ENCODE data around the gene IL5RA. TPM values are rescaled to one million over a fixed set of nuclear protein-coding genes. Genes with fewer than 3 reads are reported as not detected.

Gene IL5RA
- total and polyA plus RNA-seq, 7 donors, result under 0.01 to 0.49 (median 0.10) TPM; not detected in 3

DNA sequence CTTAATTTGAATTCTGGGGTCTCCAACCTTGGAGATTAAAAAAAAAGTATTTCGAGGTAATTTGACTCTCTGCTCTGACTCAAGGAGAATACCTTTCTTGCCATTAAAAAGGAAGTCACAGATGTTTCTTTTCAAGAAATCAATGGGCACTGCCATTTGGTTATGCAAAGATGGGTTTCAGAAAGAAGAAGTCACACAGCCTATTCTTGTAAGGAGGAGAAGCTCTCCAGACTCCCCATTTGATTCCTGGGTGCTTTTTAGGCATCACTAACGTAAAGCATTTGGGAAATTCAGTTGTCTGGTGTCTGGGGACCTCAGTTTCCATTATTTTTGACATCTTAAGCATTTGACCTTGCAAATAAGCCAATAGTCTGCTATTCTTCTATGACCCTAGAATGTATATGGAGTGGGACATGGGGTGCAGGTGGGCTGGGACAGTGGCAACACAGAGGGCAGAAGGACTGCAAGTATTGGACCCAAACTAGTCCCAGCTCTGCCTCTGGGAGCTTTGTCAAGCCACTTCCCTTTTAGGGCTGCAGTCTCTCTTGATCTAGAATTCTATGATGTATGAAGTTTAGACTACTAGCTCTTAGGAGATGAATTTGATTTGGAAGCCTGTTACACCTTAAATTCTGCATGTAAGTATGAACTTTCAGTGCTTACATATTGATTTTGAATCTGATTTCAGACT is 27.8 kb downstream of the IL5RA start:
- TF ChIP-seq POLR2AphosphoS5 (IDR thresholded peaks at IDR 0.05) (no peak), POLR2A (IDR thresholded peaks at IDR 0.05) (no peak), EP300 (IDR thresholded peaks at IDR 0.05) (no peak), CTCF (IDR thresholded peaks at IDR 0.05) (no peak)
- Histone ChIP-seq H3K9me3 (no peaks in the 10 kb centered on the region), H3K4me3 (no peak overlapping the region), H3K36me3 (no peaks in the 10 kb centered on the region), H3K4me1 (no peaks in the 10 kb centered on the region), H3K27me3 (no peaks in the 10 kb centered on the region), H3K27ac (no peak overlapping the region)
- WGBS, 2 donors, result 68 to 74% methylated on average over 2 of the region's 2 CpGs
- DNase-seq, result no peak
- intact Hi-C loops (cut with DNase I), result no loop called here

DNA sequence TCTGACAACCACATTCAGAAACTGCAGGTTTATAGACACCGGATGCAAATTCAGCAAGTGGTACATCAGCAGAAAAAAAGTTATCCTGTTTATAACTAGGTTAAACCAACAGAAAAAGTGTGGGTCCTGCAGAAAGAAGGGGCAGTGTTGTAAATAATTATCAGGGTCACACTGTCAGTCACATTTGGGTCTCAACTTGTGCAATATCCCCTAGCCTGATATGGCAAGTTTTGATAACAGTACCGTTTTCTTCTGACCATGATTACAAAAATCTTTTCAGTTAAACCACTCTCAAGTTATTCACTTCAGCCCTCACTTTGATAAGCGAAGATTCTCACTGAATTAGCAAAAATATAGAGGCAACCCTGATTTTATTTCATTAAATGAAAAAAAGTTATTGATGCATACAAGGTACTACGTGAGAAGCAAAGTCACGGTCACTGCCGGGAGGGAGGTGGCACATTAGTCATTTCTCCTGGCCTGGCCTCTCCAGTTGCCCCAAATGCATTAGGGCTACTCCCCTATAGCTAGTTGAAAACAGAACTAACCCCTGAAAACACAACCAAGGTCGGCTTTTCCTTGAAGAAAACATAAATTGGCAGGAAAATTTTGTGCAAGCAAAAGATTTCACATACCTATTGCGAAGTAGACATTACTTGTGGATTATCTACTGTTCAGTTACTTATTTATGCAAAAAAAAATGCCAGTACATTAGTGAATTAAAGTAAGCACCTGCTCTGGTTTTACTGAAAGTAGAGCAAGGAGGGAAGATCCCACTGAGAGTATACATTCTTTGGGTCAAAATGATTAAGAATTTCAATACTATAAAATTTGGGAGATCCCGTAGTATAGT is 28.6 kb downstream of the IL5RA start:
- TF ChIP-seq EP300 (IDR thresholded peaks at IDR 0.05) (no peak), POLR2AphosphoS5 (IDR thresholded peaks at IDR 0.05) (no peak), CTCF (IDR thresholded peaks at IDR 0.05) (no peak), POLR2A (IDR thresholded peaks at IDR 0.05) (no peak)
- 78 to 84% methylated on average over 9 of the region's 9 CpGs for WGBS, 2 donors
- Histone ChIP-seq H3K27me3 (no peaks in the 10 kb centered on the region), H3K4me3 (no peak overlapping the region), H3K4me1 (no peaks in the 10 kb centered on the region), H3K9me3 (no peaks in the 10 kb centered on the region), H3K27ac (no peak overlapping the region), H3K36me3 (no peaks in the 10 kb centered on the region)
- DNase-seq, result no peak
- intact Hi-C loops (cut with DNase I), result no loop called here

GRCh38 chr3:3080309-3080708 is 29.9 kb downstream of the IL5RA start:
- WGBS, 2 donors, result 74 to 78% methylated on average over 5 of the region's 5 CpGs

GRCh38 chr3:3074551-3075257 is 35.5 kb downstream of the IL5RA start:
- DNase-seq, result no peak
- Histone ChIP-seq H3K4me3 (no peak overlapping the region), H3K27ac (no peak overlapping the region), H3K4me1 (no peaks in the 10 kb centered on the region), H3K36me3 (no peaks in the 10 kb centered on the region), H3K9me3 (no peaks in the 10 kb centered on the region), H3K27me3 (no peaks in the 10 kb centered on the region)
- 64 to 73% methylated on average over 5 of the region's 5 CpGs for WGBS, 2 donors
- TF ChIP-seq POLR2AphosphoS5 (IDR thresholded peaks at IDR 0.05) (no peak), CTCF (IDR thresholded peaks at IDR 0.05) (no peak), POLR2A (IDR thresholded peaks at IDR 0.05) (no peak), EP300 (IDR thresholded peaks at IDR 0.05) (no peak)
- intact Hi-C loops (cut with DNase I), result no loop called here

More at GRCh38 chr3:3080309-3080708, 29.9 kb downstream of the IL5RA start:
- no peak overlapping the region for H3K4me3 ChIP-seq
- no peaks in the 10 kb centered on the region for H3K36me3 ChIP-seq
- H3K27me3 ChIP-seq, result no peaks in the 10 kb centered on the region
- DNase-seq, result no peak
- H3K4me1 ChIP-seq, result no peaks in the 10 kb centered on the region
- H3K9me3 ChIP-seq, result no peaks in the 10 kb centered on the region
- no peak for TF ChIP-seq POLR2AphosphoS5 (IDR thresholded peaks at IDR 0.05)
- intact Hi-C loops (cut with DNase I), result no loop called here
- no peak overlapping the region for H3K27ac ChIP-seq

DNA sequence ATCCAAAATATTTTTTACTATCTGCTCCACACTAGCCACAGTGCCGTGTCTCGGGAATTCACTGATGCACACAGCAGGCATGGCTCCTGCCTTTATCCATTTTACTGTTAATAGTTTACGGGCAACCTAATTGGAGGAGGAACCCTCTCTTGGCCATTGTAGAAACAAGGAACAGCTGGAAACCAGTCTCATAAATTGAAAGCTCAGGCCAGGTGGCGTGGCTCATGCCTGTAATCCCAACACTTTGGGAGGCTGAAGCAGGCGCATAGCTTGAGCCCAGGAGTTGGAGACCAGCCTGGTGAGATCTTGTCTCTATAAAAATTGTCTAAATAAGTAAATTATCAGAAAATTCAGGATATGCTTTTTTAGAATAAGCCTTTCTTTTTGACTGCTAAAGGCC is 39.0 kb downstream of the IL5RA start:
- intact Hi-C loops (cut with DNase I), result no loop called here
- no peak for TF ChIP-seq CTCF (IDR thresholded peaks at IDR 0.05)
- TF ChIP-seq POLR2AphosphoS5 (IDR thresholded peaks at IDR 0.05), result no peak
- no peak for TF ChIP-seq POLR2A (IDR thresholded peaks at IDR 0.05)
- no peak for TF ChIP-seq EP300 (IDR thresholded peaks at IDR 0.05)
- Histone ChIP-seq H3K36me3 (no peaks in the 10 kb centered on the region), H3K9me3 (no peaks in the 10 kb centered on the region), H3K4me1 (no peaks in the 10 kb centered on the region), H3K4me3 (no peak overlapping the region), H3K27me3 (no peaks in the 10 kb centered on the region), H3K27ac (no peak overlapping the region)
- no peak for DNase-seq
- 71 to 74% methylated on average over 5 of the region's 5 CpGs for WGBS, 2 donors

Data from sigmoid colon (tissue), 7 donors.